Right lobe of liver (tissue), 6 donors: ENCODE data around the gene C5orf46. TPM values are rescaled to one million over a fixed set of nuclear protein-coding genes. Genes with fewer than 3 reads are reported as not detected.

Source experiments
- ATAC-seq, 4 donors: fragments of 200-7000 bp; cut with Tn5 transposase; one replicate each; pipeline ENCODE4 v1.9.1; 2020; ENCODE audit warnings: mild to moderate bottlenecking in 4 of 4, moderate library complexity in 4 of 4
- DNase-seq, 3 donors: peaks; one replicate each; pipeline ENCODE4 v3.0.0-alpha.2; 2020
- H3K27ac ChIP-seq, 3 donors: fragments of 200-600 bp; one replicate each; pipeline ENCODE4 v1.8.0; 2022
- H3K27me3 ChIP-seq, 2 donors: fragments of 200-600 bp; one replicate each; pipeline ENCODE4 v1.8.0; 2022
- H3K36me3 ChIP-seq, 4 donors: fragments of 200-600 bp; sonication (generic) in 1 of 4; one replicate each; pipeline versions ENCODE4 v1.5.1 to v1.8.0; 2017 to 2022; ENCODE audit warnings: control low read depth in 1 of 4
- H3K4me1 ChIP-seq, 4 donors: fragments of 200-600 bp; sonication (generic) in 1 of 4; one replicate each; pipeline versions ENCODE4 v1.5.1 to v1.8.0; 2017 to 2022; ENCODE audit warnings: control low read depth in 1 of 4
- H3K4me3 ChIP-seq, 3 donors: fragments of 200-600 bp; one replicate each; pipeline ENCODE4 v1.8.0; 2022
- H3K9me3 ChIP-seq, 4 donors: fragments of 200-600 bp; sonication (generic) in 1 of 4; one replicate each; pipeline versions ENCODE4 v1.5.1 to v1.8.0; 2017 to 2022; ENCODE audit warnings: control low read depth in 1 of 4
- POLR2A ChIP-seq: fragments of 450-650 bp; IDR thresholded peaks from one replicate; pipeline ENCODE4 v1.6.1; 2017; ENCODE audit warnings: antibody characterized with exemption, mild to moderate bottlenecking
- WGBS: methylation state at CpG from one replicate; pipeline ENCODE4 v1.1.6; 2018; ENCODE audit warnings: low coverage, low lambda C conversion rate; ENCODE audit not compliant: insufficient coverage; ENCODE audit errors: missing lambda C conversion rate; 5-methylcytosine and 5-hydroxymethylcytosine counted together
- intact Hi-C, 2 donors: fragments of 100-400 bp; cut with DNase I; formaldehyde crosslinking; loops; one replicate each; pipeline versions ENCODE4 v1.11.2 to v1.14.1; 2022
- total RNA-seq, 6 experiments: library from RNA; depleted of rRNA in 2 of 6; stranded (reverse); fragments of >200 nt in 2 of 6; fragmentation: NEBNext Ultra II Directional in 3 of 6; extraction: Animal tissue kit (Norgen Biotek cat#: 25700) in 3 of 6; gene quantifications; one replicate each; pipeline versions ENCODE4 v1.1.0 to v1.2.4, GENCODE V29; 2016 to 2023
- TF ChIP-seq, protein P1 (sequence below), 4 donors: fragments of 200-600 bp in 3 of 4; fragments of 450-650 bp in 1 of 4; IDR thresholded peaks; one replicate each; pipeline versions ENCODE4 v1.5.1 to v1.8.0; 2016 to 2022; ENCODE audit warnings: antibody characterized with exemption in 4 of 4, mild to moderate bottlenecking in 2 of 4
- donor health status: DM: no; HTN: yes; CAD: no.
- donor health status: DM: no; HTN: no; CAD: no.
- donor health status: DM: no; HTN: no; CAD: no.
- donor health status: DM: no; HTN: yes; CAD: no.
- donor health status: DM: no; HTN: yes; CAD: no.

Gene C5orf46
- total RNA-seq, 6 experiments from 2014 or later = 0.84 TPM; not detected in 5

DNA sequence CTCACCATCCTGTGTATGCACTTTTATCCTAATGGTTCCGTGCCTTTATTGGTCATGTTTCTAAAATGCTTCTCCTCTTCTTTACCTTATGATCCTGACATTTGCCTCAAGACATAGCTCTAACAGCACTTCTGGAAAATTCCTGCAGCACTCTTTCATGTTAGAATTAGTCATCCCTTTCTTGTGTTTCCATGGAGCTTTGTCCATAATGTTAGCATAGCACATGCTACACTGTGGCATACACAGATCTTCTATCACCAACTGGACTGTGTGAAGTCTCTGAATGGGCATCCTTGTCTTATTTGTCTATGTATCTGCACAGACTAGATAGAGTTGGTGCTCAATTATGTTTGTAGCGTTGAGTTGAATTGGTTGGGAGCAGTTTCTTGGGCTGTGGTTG lies 25.9 kb downstream of the C5orf46 start:
- no peak overlapping the region for H3K27ac ChIP-seq
- intact Hi-C loops = loop anchor here in 1 of 2 donors (10.0 kb wide), 1 partner anchor 54 kb away; no protein-coding TSS in a partner anchor
- H3K36me3 ChIP-seq = no peaks in the 10 kb centered on the region
- WGBS = 81% methylated on average over 2 of the region's 2 CpGs
- no peak for TF ChIP-seq POLR2A
- TF ChIP-seq, protein P1, sequence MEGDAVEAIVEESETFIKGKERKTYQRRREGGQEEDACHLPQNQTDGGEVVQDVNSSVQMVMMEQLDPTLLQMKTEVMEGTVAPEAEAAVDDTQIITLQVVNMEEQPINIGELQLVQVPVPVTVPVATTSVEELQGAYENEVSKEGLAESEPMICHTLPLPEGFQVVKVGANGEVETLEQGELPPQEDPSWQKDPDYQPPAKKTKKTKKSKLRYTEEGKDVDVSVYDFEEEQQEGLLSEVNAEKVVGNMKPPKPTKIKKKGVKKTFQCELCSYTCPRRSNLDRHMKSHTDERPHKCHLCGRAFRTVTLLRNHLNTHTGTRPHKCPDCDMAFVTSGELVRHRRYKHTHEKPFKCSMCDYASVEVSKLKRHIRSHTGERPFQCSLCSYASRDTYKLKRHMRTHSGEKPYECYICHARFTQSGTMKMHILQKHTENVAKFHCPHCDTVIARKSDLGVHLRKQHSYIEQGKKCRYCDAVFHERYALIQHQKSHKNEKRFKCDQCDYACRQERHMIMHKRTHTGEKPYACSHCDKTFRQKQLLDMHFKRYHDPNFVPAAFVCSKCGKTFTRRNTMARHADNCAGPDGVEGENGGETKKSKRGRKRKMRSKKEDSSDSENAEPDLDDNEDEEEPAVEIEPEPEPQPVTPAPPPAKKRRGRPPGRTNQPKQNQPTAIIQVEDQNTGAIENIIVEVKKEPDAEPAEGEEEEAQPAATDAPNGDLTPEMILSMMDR (IDR thresholded peaks at IDR 0.05) = no peak
- no peaks in the 10 kb centered on the region for H3K9me3 ChIP-seq
- H3K27me3 ChIP-seq = no peaks in the 10 kb centered on the region
- no peak overlapping the region for H3K4me3 ChIP-seq
- DNase-seq = no peak
- no peak for ATAC-seq
- H3K4me1 ChIP-seq = no peaks in the 10 kb centered on the region

- Histone ChIP-seq H3K36me3 (no peaks in the 10 kb centered on the region), H3K4me3 (no peak overlapping the region), H3K9me3 (no peaks in the 10 kb centered on the region), H3K4me1 (no peaks in the 10 kb centered on the region), H3K27ac (no peak overlapping the region), H3K27me3 (no peaks in the 10 kb centered on the region)
- TF ChIP-seq, protein P1 (IDR thresholded peaks at IDR 0.05) = no peak
- TF ChIP-seq POLR2A = no peak
- 80% methylated on average over 3 of the region's 3 CpGs for WGBS
- no peak for DNase-seq
- intact Hi-C loops = loop anchor here in 1 of 2 donors (10.0 kb wide), 1 partner anchor 55 kb away; no protein-coding TSS in a partner anchor
- ATAC-seq = no peak
Observed at GRCh38 chr5:147879784-147880183, 26.6 kb downstream of the C5orf46 start.

GRCh38 chr5:147878066-147878759 lies 28.1 kb downstream of the C5orf46 start, which contains the start of gene SCGB3A2:
Gene SCGB3A2 (plus strand): TSS chr5:147878711. CDS start chr5:147878804, 93 bp downstream.
- ATAC-seq = no peak
- no peak within 1 kb of the TSS for H3K27ac ChIP-seq
- TF ChIP-seq, protein P1 (IDR thresholded peaks at IDR 0.05) = no peak
- no peak for TF ChIP-seq POLR2A
- H3K36me3 ChIP-seq = no peaks in the 10 kb centered on the region
- H3K9me3 ChIP-seq = no peaks in the 10 kb centered on the region
- no peak within 1 kb of the TSS for H3K4me3 ChIP-seq
- no peaks in the 10 kb centered on the region for H3K4me1 ChIP-seq
- no peak for DNase-seq
- 31% methylated on average over 2 of the region's 2 CpGs for WGBS
- no peaks in the 10 kb centered on the region for H3K27me3 ChIP-seq
- intact Hi-C loops = no loop called here

- Histone ChIP-seq H3K9me3 (no peaks in the 10 kb centered on the region), H3K4me3 (no peak overlapping the region), H3K4me1 (no peaks in the 10 kb centered on the region), H3K36me3 (no peaks in the 10 kb centered on the region), H3K27ac (no peak overlapping the region), H3K27me3 (no peaks in the 10 kb centered on the region)
- DNase-seq = no peak
- ATAC-seq = no peak
- WGBS = 69% methylated on average over 2 of the region's 2 CpGs
- TF ChIP-seq POLR2A = no peak
- TF ChIP-seq, protein P1 (IDR thresholded peaks at IDR 0.05) = no peak
- intact Hi-C loops = no loop called here
Observed at GRCh38 chr5:147876626-147877025, 29.7 kb downstream of the C5orf46 start.
